Dedifferentiated amniotic fluid mesenchymal stem cell (primary cell): ENCODE measurements around the gene GPR25.

Experiments
- DNase-seq: peaks from one replicate; pipeline ENCODE4 v3.0.0-alpha.2; 2016; ENCODE audit errors: extremely low spot score

Gene GPR25, protein sequence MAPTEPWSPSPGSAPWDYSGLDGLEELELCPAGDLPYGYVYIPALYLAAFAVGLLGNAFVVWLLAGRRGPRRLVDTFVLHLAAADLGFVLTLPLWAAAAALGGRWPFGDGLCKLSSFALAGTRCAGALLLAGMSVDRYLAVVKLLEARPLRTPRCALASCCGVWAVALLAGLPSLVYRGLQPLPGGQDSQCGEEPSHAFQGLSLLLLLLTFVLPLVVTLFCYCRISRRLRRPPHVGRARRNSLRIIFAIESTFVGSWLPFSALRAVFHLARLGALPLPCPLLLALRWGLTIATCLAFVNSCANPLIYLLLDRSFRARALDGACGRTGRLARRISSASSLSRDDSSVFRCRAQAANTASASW

DNA sequence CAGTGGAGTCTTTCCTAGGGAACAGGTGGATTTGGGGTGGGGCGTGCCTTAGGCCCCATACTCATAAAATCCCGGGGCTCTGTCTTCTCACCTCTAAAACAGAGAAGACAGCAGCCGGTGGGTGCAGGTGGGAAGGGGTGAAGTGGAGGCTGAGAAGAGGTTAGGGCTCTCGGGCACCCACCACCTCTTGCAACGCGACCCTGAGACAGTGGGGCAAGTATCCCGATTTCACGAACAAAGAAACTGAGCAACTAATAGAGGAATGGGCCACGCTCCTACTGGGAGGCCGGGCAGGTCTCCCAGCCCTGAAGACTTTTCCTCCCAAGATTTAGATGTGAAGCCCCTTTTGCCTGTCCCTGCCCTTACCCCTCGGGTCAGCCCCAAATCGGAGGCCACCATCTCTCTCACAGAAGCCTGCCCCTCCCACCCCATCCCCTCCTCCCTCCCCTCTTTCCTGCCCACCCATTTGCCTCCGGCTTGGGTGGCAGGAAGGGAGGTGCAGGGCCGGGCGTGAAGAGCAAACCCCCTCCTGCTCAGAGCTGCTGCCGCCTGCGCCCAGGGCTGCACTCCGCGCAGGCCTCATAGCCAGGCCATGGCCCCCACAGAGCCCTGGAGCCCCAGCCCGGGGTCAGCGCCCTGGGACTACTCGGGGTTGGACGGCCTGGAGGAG is at the start of gene GPR25:
Gene GPR25 (plus strand): TSS at position 536 of the 670 bp plus-strand sequence. CDS start 57 bp downstream, at position 593.
- DNase-seq: no peak

DNA sequence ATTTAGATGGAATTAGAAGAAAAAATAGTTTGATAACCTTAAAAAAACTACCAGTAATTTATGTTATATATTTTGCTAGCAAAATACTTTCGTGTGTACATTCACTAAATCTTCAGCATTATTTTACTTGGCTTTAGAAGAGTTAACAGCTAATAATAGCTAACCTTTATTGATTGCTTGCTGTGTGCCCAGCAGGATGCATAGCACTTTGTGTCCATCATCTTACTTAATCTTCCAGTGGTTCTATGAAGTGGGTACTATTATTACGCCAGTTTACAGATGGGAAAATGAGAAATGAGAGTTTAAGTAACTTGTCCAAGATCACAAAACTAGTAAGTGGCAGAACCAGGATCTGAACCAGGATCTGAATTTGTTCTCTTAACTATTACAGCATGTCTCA is 41.7 kb upstream of the GPR25 start:
- DNase-seq: no peak

DNA sequence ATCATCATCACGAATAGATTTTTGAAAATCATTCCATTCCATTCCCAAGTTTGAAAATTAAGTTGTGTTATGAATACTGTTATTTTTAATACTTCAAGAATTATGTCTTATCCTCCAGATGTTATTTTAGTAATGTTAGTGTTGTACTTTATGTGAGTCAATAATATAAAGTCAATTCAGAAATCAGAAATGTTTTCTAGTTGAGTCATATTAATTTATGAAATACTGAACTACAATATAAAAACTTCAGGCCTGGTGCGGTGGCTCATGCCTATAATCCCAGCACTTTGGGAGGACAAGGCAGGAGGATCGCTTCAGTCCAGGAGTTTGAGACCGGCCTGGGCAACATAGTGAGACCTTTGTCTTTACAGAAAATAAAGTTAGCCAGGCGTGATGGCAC is 38.4 kb upstream of the GPR25 start:
- DNase-seq: no peak

DNA sequence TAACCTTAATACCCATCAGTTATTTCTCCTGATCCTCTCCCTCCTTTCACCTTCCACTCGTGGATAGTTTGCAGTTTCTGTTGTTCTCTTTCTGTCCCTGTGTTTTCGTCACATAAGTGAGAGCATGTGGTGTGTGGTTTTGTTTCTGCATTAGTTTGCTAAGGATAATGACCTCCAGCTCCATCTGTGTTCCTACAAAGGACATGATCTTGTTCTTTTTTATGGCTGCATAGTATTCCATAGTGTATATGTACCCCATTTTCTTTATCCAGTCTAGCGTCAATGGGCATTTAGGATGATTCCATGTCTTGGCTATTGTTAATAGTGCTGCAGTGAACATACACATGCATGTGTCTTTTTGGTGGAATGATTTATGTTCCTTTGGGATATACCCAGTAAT is 36.6 kb upstream of the GPR25 start:
- no peak for DNase-seq

DNA sequence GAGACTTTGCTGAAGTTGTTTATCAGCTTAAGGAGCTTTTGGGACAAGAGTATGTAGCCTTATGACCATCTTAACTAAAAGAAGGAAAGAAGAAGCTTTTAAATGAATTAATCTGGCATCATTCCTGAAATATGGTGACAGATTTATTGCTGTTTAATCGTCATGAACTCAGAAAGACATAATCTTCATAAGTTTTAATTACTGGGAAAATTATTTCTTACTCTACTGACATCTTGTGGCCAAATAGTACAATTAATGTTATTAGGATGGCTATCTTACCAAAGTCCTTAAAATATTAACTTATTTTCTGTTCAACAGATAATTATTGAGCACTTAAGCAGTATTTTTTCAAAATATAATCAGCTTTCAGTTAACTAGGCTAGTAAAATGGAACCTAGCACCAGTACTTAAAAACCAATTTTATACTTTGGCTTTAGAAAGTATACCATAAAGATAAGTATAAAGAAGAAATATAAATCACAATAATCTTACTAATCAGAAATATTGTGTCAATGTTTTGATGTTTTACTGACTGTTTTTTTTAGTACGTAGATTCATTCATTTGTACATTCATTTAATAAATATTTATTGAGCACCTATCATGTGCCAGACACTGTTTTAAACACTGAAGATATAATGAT is 34.7 kb upstream of the GPR25 start:
- no peak for DNase-seq

DNA sequence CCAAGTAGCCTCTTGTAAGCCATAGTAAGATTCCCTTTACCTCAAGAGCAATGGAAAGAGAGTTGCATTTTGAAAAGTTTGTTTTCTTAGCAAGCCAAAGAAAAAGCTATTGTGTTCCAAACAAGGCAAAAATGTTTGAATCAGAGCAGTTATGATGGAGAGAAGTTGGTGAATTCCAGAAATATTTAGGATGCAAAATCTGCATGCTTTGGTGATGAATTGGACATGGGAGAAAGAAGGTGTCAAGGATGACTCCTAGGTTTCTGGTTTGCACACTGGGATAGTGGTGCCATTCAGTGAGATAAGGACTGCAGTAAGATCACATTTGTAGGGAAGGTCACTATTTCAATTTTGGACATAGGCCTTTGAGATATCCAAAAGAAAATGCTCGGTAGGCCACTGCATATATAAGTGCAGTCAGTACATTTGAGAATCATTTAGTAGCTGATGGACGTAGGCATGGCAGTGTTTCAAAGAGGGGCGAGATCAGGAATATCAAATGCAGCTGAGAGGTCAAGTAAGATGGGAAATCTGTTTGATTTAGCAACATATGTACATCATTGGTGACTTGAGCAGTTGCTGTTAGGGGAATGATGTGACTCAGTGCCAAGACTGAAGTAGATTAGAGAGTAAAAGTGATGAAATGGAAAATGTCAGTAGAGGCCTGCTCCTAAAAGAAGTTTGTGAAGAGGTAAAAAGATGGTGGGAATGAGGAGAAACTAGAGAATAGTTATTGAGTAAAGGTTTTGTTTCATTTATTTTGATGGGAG is 33.9 kb upstream of the GPR25 start:
- DNase-seq: no peak

DNA sequence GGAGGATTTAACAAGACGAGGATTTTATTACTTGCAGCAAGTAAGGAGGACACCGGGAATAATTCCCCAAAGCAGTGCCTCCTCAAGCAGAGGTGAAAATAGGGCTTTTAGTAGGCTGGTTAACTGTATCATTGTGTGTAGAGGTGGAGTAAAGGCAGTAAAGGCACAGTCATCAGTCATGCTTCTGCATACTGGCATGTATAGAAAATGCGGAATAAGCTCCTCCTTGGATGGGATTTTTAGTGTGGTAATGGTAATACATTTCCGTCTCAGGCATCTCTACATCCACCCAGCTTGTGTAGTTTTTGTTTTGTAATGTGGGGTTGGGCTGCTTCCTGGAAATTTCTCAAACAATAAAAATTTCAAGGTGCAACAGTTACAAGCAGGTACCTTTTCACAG is 27.4 kb upstream of the GPR25 start:
- no peak for DNase-seq

DNA sequence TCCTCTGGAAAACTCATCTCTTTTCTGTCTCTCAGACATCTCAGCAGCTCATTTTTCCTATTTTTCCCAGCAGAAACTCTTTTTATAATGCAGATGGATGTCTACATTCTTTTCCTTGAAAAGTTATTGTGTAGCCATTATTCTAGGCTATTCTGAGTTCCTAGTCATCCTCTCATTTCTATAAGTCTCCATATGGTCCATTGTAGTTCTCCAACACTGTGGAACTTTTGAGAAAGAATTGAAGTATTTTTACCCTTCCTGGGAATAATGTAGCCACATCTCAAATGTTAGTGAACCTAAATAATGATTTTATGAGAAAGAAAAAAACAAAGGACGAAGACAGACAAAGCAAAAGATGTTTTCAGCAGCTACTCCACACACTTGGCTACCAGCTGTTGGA is 26.4 kb upstream of the GPR25 start:
- DNase-seq: no peak

DNA sequence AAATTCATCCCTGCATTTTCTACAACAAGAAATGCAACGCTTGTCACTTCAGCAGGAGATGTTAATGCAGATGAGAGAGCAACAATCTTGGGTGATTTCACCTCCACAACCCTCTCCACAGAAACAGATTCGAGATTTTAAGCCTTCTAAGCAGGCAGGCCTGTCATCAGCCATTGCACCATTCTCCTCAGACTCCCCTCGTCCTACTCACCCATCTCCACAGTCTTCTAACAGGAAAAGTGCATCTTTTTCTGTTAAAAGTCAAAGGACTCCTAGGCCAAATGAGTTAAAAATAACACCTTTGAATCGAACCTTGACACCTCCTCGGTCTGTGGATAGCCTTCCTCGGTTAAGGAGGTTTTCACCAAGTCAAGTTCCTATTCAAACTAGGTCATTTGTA is 23.4 kb upstream of the GPR25 start:
- DNase-seq: no peak

DNA sequence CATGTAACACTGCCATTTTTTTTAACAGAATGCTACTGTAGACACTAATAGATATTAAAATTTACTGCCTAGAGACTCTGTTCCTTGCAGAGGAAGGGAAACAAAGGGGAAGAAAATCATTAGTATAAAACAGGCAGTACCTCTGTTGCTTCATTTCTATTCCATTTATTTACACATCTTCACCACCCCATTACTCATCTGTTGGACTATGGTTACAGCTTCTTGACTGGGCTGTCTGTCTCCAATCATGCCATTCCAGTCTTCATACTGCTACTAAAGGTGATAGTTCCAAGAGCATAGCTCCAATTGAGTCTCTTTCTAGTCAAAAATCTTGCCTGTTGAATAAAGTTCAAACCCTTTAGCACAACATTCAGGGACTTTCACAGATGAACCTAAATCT is 22.2 kb upstream of the GPR25 start:
- DNase-seq: no peak

DNA sequence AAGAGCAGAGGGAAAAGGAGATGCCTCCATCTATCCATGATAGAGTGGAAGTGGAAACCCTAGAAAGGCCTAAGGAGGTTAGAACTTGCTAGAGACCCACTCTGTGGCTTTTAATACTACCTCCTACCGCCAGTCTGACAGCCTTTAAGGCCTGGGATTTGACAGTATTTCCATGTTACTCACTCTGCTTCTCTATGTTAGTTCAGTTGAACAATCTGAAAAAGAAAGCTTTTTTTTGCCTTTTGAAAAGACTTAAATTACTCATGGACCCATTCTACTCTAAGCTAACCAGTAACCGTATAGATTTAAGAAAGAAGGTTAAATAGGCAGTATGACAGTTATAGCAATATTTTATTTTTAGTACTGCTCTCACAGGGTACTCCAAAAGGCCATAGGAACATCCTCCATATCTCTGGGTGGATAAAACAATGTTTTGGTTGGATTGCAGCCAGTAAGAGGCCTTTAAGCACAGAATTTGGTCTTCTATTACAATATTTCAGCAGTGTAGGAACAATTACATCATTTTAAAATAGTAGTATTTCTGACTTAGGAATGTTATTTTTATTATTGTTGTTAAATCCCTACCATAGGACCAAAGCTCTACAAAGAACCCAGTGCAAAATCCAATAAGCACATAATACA is 15.9 kb upstream of the GPR25 start:
- DNase-seq: peak; percentile 93

DNA sequence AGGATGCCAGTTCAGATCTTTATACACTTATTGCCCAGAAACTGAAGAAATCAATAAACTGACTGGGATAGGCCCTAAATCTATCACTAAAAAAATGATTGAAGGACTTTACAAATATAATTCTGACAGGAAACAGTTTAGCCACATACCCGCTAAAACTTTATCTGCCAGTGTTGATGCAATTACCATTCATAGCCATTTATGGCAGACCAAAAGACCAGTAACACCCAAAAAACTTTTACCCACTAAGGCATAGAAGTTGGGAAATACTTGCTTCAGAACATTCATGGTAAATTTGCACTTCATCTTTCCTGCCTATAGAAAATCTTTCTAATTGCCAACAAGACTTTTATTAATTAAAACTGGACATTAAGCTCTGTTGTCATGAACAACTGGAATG is 15.0 kb upstream of the GPR25 start:
- DNase-seq: no peak

DNA sequence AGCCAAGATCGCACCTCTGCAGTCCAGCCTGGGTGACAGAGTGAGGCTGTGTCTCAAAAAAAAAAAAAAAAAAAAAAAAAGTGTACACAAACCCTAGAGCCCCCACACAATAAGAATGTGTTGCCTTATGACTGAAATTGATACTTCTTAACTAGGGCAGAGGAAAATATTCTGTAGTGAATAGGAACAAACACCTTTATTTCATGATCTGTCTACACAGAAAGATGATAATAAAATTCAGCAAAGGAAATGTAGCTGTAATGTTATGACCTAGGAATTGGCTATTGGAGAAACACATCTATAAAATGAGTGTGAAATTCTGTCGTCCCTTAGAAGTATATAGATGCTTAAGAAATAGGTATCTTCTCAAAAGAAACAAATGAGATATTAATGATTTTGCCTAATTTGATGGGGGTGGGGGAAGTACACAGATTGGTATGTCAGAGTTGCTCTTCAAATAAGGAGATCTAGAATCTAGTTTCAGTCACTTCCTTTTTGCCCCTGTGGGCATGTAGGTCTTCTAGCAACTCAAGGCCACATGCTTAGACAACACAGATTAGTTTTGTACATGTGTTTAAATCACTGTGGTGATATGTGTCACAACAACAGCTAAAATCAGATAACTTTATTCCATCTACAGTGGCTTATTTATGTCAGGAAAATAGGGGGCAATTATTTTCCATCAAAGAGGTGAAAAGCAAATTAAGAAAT is 10.7 kb upstream of the GPR25 start:
- no peak for DNase-seq

DNA sequence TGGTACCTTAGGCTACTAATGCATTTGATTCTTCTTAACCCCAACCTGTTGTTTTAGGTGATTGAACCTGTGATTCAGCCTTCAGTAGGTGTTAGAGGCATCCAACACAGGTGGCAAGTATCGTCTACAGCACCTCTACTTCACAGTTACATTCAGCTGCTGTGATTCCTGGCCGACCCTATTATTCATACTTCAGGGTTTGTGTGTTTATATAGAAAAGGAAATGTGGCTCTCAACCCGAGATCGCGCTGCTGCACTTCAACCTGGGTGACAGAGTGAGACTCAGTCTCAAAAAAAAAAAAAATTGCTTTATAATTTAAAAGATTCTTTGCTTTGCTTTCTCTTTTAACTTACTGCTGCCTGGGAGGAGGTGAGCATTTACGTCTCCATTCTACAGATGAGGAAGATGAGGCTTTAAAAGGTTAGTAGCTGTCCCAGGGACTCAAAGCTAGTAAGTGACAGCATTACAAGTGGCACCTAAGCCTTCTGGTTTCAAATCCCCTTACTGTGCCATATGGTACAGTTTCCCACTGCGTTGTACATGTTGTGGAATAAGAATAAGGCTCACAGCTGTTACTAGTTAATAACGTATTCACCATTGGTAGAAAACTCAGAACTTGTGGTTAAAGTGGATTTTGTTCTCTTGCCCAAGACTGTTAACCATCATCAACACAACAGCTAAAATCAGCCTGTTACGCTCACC is 9.9 kb upstream of the GPR25 start:
- no peak for DNase-seq

DNA sequence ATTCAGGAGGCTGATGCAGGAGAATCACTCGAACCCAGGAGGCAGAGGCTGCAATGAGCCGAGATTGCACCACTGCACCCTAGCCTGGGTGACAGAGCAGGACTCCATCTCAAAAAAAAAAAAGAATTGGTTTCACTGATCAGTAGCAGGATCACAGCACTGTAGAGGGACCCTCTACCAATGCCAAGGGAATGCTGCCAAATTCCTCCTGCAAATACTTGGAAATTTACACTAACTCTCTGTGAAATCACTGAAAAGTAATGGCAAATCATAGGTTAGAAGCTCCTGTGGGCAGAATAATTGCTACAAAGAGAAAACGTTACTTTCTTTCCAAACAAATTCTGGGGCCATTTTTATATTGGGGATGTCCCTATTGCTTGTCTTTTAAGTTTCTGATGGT is 6.7 kb upstream of the GPR25 start:
- no peak for DNase-seq

DNA sequence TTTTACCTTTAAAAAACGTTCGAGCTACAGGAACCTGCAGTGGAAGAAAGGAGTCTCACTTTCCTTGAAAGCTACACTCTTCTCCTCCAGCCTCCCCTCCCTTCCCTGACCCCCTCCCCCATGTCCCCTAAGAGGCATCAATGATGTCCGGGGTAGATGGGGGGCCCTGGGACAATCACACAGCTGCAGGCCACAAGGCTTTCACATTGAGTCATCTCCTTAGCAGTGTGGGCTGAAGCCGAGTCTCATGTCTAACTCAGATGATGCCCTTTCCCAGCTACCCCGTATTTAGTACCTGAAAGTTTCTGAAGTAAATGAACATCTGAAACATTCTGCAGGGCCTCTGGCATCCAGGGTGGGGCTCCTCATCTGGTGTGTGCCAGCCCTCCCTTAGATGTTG is 6.3 kb upstream of the GPR25 start:
- no peak for DNase-seq

DNA sequence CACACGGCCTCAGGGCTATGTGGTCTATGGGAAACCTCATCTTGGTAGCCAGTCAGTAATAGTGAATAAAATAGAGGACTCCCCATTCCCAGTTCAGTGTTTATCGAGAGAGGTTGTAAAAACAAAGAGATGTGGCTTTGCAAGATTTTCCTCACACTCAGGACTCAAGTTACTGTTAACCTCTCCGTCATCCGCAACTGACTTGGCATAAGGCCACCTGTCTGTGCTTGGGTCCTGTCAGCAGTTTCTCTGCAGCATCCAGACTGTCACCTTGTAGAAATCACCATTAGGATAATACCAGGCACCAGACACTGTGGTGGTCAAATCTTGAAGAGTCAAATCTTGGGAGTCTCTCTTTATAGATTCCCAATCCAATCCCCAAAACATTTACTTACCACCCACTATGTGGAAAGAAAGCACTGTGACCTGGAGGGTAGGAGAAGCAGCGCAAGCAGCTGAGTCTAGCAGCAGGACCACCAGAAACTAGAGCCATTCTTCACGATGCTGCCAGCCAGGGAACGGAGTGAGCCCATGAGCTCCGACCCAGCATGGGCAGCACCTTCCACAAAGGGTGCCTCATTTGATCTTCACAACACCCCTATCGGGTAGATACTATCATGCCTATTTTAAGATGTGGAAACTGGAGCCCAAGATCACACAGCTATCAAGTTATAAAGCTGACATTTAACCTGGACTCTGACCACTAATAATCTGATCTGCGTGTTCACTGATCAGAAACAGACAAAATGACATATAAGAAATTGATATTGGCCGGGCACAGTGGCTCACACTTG is 5.6 kb upstream of the GPR25 start:
- no peak for DNase-seq

DNA sequence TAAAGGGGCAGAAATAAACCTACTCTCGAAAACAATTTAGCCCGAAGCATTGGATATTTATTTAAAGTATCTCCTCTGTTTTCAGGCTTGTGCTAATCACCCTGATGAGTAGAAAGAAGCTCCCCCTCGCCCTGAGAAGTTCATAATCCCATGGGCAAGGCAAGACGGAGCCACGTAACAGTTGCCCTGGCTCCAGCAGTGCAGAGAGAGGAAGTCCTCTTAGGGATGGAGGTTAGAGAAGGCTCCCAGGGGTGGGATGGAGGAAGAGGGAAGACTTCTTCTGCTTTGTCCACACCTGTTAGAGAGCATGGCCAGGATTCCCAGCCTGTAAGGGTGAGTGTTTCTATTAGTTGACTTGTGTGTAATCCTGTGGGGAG is 3.4 kb upstream of the GPR25 start:
- DNase-seq: no peak

DNA sequence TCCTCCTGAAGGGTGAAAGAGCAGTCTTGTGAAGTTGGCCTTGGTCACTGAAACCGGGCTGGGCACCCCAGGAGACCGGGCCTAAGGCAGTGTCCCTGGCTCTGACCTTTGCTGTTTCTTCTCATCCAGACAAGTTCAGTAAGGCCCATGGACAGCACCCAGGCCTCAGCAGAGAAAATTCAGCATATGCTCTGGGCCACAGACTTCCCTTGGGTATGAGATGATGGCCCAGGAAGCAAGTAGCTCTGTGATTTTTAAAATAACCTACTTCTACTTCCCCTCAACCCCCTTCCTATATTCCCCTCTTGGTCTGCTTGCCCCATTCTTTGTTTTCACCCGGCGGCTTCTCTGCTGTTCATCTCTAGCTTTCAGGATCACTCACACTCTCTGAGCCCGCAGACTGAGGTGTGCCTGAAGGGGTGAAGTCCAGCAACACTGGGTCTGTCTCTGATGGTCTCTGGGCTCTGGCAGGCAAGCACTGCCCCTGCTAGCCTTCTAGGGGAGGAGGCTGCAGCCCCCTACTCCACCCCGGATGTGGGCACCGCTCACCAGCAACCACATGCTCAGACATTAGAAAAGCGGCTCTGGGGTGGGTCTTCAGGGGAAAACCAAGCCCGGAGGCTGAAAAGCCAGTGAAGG is 2.9 kb upstream of the GPR25 start:
- DNase-seq: no peak
